K562 (cell line): ENCODE results near the gene COX10. TPM values are rescaled to one million over a fixed set of nuclear protein-coding genes. Genes with fewer than 3 reads are reported as not detected.

Source experiments
- ATAC-seq: fragments of 200-7000 bp; cut with Tn5 transposase; 3 replicates; pipeline ENCODE4 v1.9.1; 2020; ENCODE audit warnings: moderate library complexity
- BruUV-seq: library from RNA; stranded (reverse); fragments of 400-500 nt; replicated peaks from 2 replicates; lab custom pipeline; 2021; lab: Mats Ljungman, UMichigan
- CTCF ChIA-PET: fragments of 300-600 bp; formaldehyde crosslinking; extraction: SDS; loops from one replicate; lab custom pipeline; 2021; ENCODE audit warnings: low intra/inter-chr PET ratio; lab: Yijun Ruan, JAX
- POLR2A ChIA-PET: fragments of 300-600, 350-650 bp; sonication (Branson Sonifier 250); formaldehyde crosslinking; extraction: SDS; loops from one replicate; lab custom pipeline; 2021; ENCODE audit warnings: antibody characterized with exemption, inconsistent platforms; lab: Yijun Ruan, JAX
- DNase-seq, 4 experiments: peaks; one replicate each; pipeline versions ENCODE4 v3.0.0 to v3.0.0-alpha.2; 2011 to 2018; ENCODE audit warnings: low spot score in 3 of 4, mixed read lengths in 3 of 4; ENCODE audit errors: extremely low read depth in 1 of 4
- FAIRE-seq: peaks from 2 replicates; lab custom pipeline; 2011; peaks lifted over from hg19 to GRCh38; lab: Jason Lieb, UNC
- H2AFZ ChIP-seq: 2 replicates; pipeline ENCODE4 v1.6.0; 2011; ENCODE audit warnings: low read depth, low read length, control low read depth, inconsistent platforms
- H3K27ac ChIP-seq: fragments of 200-600 bp; 3 replicates; pipeline ENCODE4 v1.8.0; 2011; ENCODE audit warnings: low read depth, mild to moderate bottlenecking, control low read depth, inconsistent platforms, low read length, moderate library complexity, mixed read lengths; ENCODE audit errors: extremely low read depth
- H3K27me3 ChIP-seq, 2 experiments: fragments of 300-600 bp in 1 of 2; 2 replicates in 1 of 2; 3 replicates in 1 of 2; pipeline versions ENCODE4 v1.6.0 to v1.8.0; 2011; ENCODE audit warnings: inconsistent platforms in 2 of 2, low read length in 2 of 2, mild to moderate bottlenecking in 1 of 2, mixed read lengths in 1 of 2, moderate library complexity in 1 of 2; ENCODE audit not compliant: control insufficient read depth in 2 of 2, insufficient read depth in 2 of 2
- H3K36me3 ChIP-seq: fragments of 300-600 bp; 3 replicates; pipeline ENCODE4 v1.8.0; 2011; ENCODE audit warnings: mild to moderate bottlenecking, low read length, inconsistent platforms; ENCODE audit not compliant: control insufficient read depth, insufficient read depth
- H3K4me1 ChIP-seq, 2 experiments: fragments of 200-600 bp in 1 of 2; replicated peaks in 1 of 2; 2 replicates in 1 of 2; 3 replicates in 1 of 2; pipeline versions ENCODE4 v1.5.1 to v1.8.0; 2011; ENCODE audit warnings: inconsistent platforms in 2 of 2, low read length in 2 of 2, mild to moderate bottlenecking in 1 of 2, mixed read lengths in 1 of 2, moderate library complexity in 1 of 2; ENCODE audit not compliant: control insufficient read depth in 2 of 2, insufficient read depth in 2 of 2
- H3K4me2 ChIP-seq: 2 replicates; pipeline ENCODE4 v1.6.1; 2011; ENCODE audit warnings: low read length, control low read depth, inconsistent platforms, mixed read lengths; ENCODE audit not compliant: insufficient read depth
- H3K4me3 ChIP-seq: fragments of 200-600 bp; sonication (generic), shearing (Covaris generic); 2 replicates; pipeline ENCODE4 v1.5.1; 2016; ENCODE audit warnings: control low read depth, inconsistent platforms
- H3K79me2 ChIP-seq: fragments of 200-600 bp; 3 replicates; pipeline ENCODE4 v1.8.0; 2011; ENCODE audit warnings: low read length, inconsistent platforms; ENCODE audit not compliant: control insufficient read depth, insufficient read depth
- H3K9ac ChIP-seq, 2 experiments: 2 replicates each; pipeline versions ENCODE4 v1.6.0 to v1.6.1; 2011; ENCODE audit warnings: low read depth in 2 of 2, low read length in 2 of 2, control low read depth in 1 of 2, inconsistent platforms in 1 of 2, mild to moderate bottlenecking in 1 of 2, mixed read lengths in 1 of 2; ENCODE audit not compliant: insufficient read depth in 1 of 2
- H3K9me1 ChIP-seq: one replicate; pipeline ENCODE4 v1.6.0; 2011; ENCODE audit warnings: inconsistent platforms, mild to moderate bottlenecking, low read length, moderate library complexity; ENCODE audit not compliant: control insufficient read depth, insufficient read depth
- H3K9me3 ChIP-seq: replicated peaks from 2 replicates; pipeline ENCODE4 v1.5.1; 2011; ENCODE audit warnings: low read depth, low read length, inconsistent platforms; ENCODE audit not compliant: control insufficient read depth, insufficient read depth
- H4K20me1 ChIP-seq: replicated peaks from 2 replicates; pipeline ENCODE4 v1.6.1; 2011; ENCODE audit warnings: low read length, inconsistent platforms, mixed read lengths; ENCODE audit not compliant: control insufficient read depth, insufficient read depth
- ATF2 ChIP-seq: sonication (generic); formaldehyde crosslinking; IDR thresholded peaks from 2 replicates; pipeline ENCODE4 v1.8.1; 2022; ENCODE audit warnings: missing genetic modification reagents
- BACH1 ChIP-seq: fragments of 200-800 bp; sonication (Bioruptor generic); IDR thresholded peaks from 2 replicates; pipeline ENCODE4 v1.6.1; 2016; ENCODE audit warnings: missing genetic modification characterization, missing compliant biosample characterization
- CTCFL ChIP-seq: IDR thresholded peaks from 2 replicates; pipeline ENCODE4 v1.6.1; 2011; ENCODE audit warnings: borderline replicate concordance, low read depth, mild to moderate bottlenecking, moderate library complexity, low read length; ENCODE audit not compliant: insufficient read depth, poor library complexity, severe bottlenecking
- ETV5 ChIP-seq: sonication (generic); formaldehyde crosslinking; IDR thresholded peaks from 2 replicates; pipeline ENCODE4 v1.4.0; 2020; ENCODE audit warnings: low read depth, mild to moderate bottlenecking, missing genetic modification reagents
- FOXJ2 ChIP-seq: fragments of 200-800 bp; sonication (Bioruptor generic); IDR thresholded peaks from 2 replicates; pipeline ENCODE4 v1.6.1; 2016; ENCODE audit warnings: missing genetic modification characterization, missing compliant biosample characterization
- GTF2F1 ChIP-seq: IDR thresholded peaks from 2 replicates; pipeline ENCODE4 v1.6.1; 2011; ENCODE audit warnings: low read depth, low read length, improper control_type of control experiment
- HDAC3 ChIP-seq: fragments of 450-650 bp; IDR thresholded peaks from 2 replicates; pipeline ENCODE4 v1.6.1; 2018; ENCODE audit warnings: borderline replicate concordance, mild to moderate bottlenecking, moderate library complexity; ENCODE audit not compliant: partially characterized antibody
- HNRNPUL1 ChIP-seq: fragments of 200-400 bp; formaldehyde crosslinking; IDR thresholded peaks from 2 replicates; pipeline ENCODE4 v1.6.1; 2017; ENCODE audit warnings: low read length
- MTA3 ChIP-seq: fragments of 450-650 bp; formaldehyde crosslinking; IDR thresholded peaks from 2 replicates; pipeline ENCODE4 v1.6.1; 2017; ENCODE audit warnings: mild to moderate bottlenecking, borderline replicate concordance
- NFRKB ChIP-seq: fragments of 450-650 bp; IDR thresholded peaks from 2 replicates; pipeline ENCODE4 v1.6.1; 2016; ENCODE audit warnings: low read depth
- RAD51 ChIP-seq: fragments of 450-650 bp; IDR thresholded peaks from 2 replicates; pipeline ENCODE4 v1.7.1; 2016; ENCODE audit warnings: low read depth, mild to moderate bottlenecking, borderline replicate concordance
- RBBP5 ChIP-seq: fragments of 200-600 bp; sonication (generic); IDR thresholded peaks from 2 replicates; pipeline ENCODE4 v1.6.1; 2012; ENCODE audit warnings: borderline replicate concordance, mild to moderate bottlenecking, low read length, control low read depth, inconsistent platforms; ENCODE audit not compliant: insufficient read depth, poor library complexity, severe bottlenecking
- TCF15 ChIP-seq: fragments of 250-450 bp; sonication (Bioruptor Pico); IDR thresholded peaks from 2 replicates; pipeline ENCODE4 v1.8.0; 2022; ENCODE audit warnings: moderate library complexity, mild to moderate bottlenecking, inconsistent platforms
- ZBED1 ChIP-seq: IDR thresholded peaks from 2 replicates; pipeline ENCODE4 v1.6.1; 2014
- ZNF263 ChIP-seq: sonication (generic); formaldehyde crosslinking; IDR thresholded peaks from 2 replicates; pipeline ENCODE4 v1.8.0; 2022; ENCODE audit warnings: mild to moderate bottlenecking, missing genetic modification reagents, borderline replicate concordance
- ZNF354B ChIP-seq: fragments of 250-450 bp; sonication (Bioruptor Pico); IDR thresholded peaks from 2 replicates; pipeline ENCODE4 v1.4.0; 2020
- ZNF780A ChIP-seq: fragments of 250-450 bp; sonication (Bioruptor Pico); IDR thresholded peaks from 2 replicates; pipeline ENCODE4 v1.5.0; 2021; ENCODE audit warnings: mild to moderate bottlenecking
- WGBS: fragments of 100-300 bp; shearing (Covaris generic); methylation state at CpG from one replicate; pipeline ENCODE4 v1.1.6; 2016; ENCODE audit warnings: low coverage, mixed read lengths; ENCODE audit not compliant: insufficient coverage; ENCODE audit errors: missing lambda C conversion rate; 5-methylcytosine and 5-hydroxymethylcytosine counted together
- in situ Hi-C: fragments of 300-500 bp; cut with MboI; formaldehyde crosslinking; loops from 4 replicates; pipeline ENCODE4 v1.15.0; 2018; ENCODE audit warnings: inconsistent platforms, mixed read lengths
- intact Hi-C: fragments of 100-400 bp; cut with micrococcal nuclease; formaldehyde crosslinking; loops from 2 replicates; pipeline ENCODE4 v1.14.2; 2022
- polyA plus RNA-seq, 8 experiments: library from polyadenylated mRNA; depleted of rRNA in 4 of 8; stranded (reverse) in 5 of 8; unstranded in 3 of 8; fragments of >200 nt; fragmentation: Nextera tagmentation in 2 of 8; fragmentation: Illumina TruSeq in 1 of 8; extraction: Ambion mirVana in 2 of 8; extraction: Trizol in 1 of 8; gene quantifications; 2 replicates each; pipeline versions ENCODE4 v1.2.1 to v1.2.3, GENCODE V29; 2011 to 2014; ENCODE audit warnings: inconsistent platforms in 1 of 8, missing spikeins in 1 of 8
- total RNA-seq, 7 experiments: library from RNA; depleted of rRNA in 6 of 7; stranded (reverse); fragments of >200 nt in 6 of 7; fragmentation: Illumina TruSeq in 2 of 7; extraction: Trizol in 2 of 7; gene quantifications; 2 replicates each; pipeline versions ENCODE4 v1.2.1 to v1.2.3, GENCODE V29; 2011 to 2021; ENCODE audit warnings: low replicate concordance in 1 of 7

COX10 gene
- total and polyA plus RNA-seq, 9 of the 15 experiments (the other 6 are each of a cell fraction or from before 2014, with no cell fraction given), result 10.3 to 26.4 (median 17.8) TPM

GRCh38 chr17:14150619-14151018, 81.3 kb downstream of the COX10 start:
- Histone ChIP-seq H3K9ac (no peak overlapping the region), H2AFZ (no peak overlapping the region), H3K27ac (no peak overlapping the region), H3K4me3 (no peak overlapping the region), H4K20me1 (no peaks in the 10 kb centered on the region), H3K36me3 (no peaks in the 10 kb centered on the region; the same call in 2 of the 3 replicates), H3K4me1 (no peaks in the 10 kb centered on the region), H3K27me3 (no peaks in the 10 kb centered on the region), H3K9me3 (no peaks in the 10 kb centered on the region), H3K79me2 (peaks cover 4% of the 10 kb centered on the region; the same call in 1 of the 3 replicates), H3K4me2 (no peak overlapping the region), H3K9me1 (no peaks in the 10 kb centered on the region)
- 31% methylated on average over 2 of the region's 2 CpGs for WGBS
- in situ Hi-C loops (no loop called here), intact Hi-C loops (no loop called here)
- no TSS peak for BruUV-seq
- FAIRE-seq (peak; percentile 58), DNase-seq (no peak), ATAC-seq (no peak)
- CTCF ChIA-PET, result no interaction called here
- POLR2A ChIA-PET, result interaction anchor here (0.6 kb wide), 1 partner anchor 11 kb away, joined by 4 read pairs; no protein-coding TSS in a partner anchor
- no peak for TF ChIP-seq FOXJ2 (tag)
- TF ChIP-seq ATF2 (CRISPR knock-in tag), result no peak
- TF ChIP-seq HNRNPUL1, result no peak
- TF ChIP-seq TCF15 (CRISPR knock-in tag), result no peak
- no peak for TF ChIP-seq GTF2F1
- TF ChIP-seq ETV5 (CRISPR knock-in tag), result no peak
- TF ChIP-seq ZNF354B, result no peak
- no peak for TF ChIP-seq ZNF780A (CRISPR knock-in tag)
- TF ChIP-seq RAD51, result no peak
- TF ChIP-seq ZNF263 (CRISPR knock-in tag), result no peak
- TF ChIP-seq MTA3, result no peak
- no peak for TF ChIP-seq NFRKB
- TF ChIP-seq BACH1, result no peak
- TF ChIP-seq HDAC3, result no peak
- TF ChIP-seq CTCFL, result no peak
- no peak for TF ChIP-seq RBBP5
- TF ChIP-seq ZBED1, result no peak
